ENCODE measurements around the gene VAMP7. TPM values are rescaled to one million over a fixed set of nuclear protein-coding genes. Genes with fewer than 3 reads are reported as not detected.

The VAMP7 gene
- polyA plus RNA-seq, 1 donor (not counting 4 experiments of a cell fraction or from before 2014, with no cell fraction given): 41.5 TPM

- dilution Hi-C loops (cut with MboI; ENCODE audit: extremely low pct_ligation_motif_present, low sequenced_read_pairs): no loop called here
- Histone ChIP-seq H3K4me3 (ENCODE audit: control insufficient read depth in 2 of 3, extremely low read depth in 1 of 3, insufficient read depth in 2 of 3, low read depth in 1 of 3, low read length in 3 of 3) (no peak overlapping the region), H2AFZ (ENCODE audit: control insufficient read depth, low read length) (no peak overlapping the region), H3K9me3 (ENCODE audit: control insufficient read depth, low read depth, low read length) (no peaks in the 10 kb centered on the region), H3K9me1 (ENCODE audit: control insufficient read depth, extremely low read depth, insufficient read depth, low read length) (no peaks in the 10 kb centered on the region), H3K79me2 (ENCODE audit: control insufficient read depth, insufficient read depth, low read length) (peaks cover 20% of the 10 kb centered on the region), H3K27me3 (ENCODE audit: control insufficient read depth, extremely low read depth, insufficient read depth, low read length) (no peaks in the 10 kb centered on the region), H3K4me2 (ENCODE audit: control insufficient read depth, extremely low read depth, insufficient read depth, low read depth, low read length) (no peak overlapping the region), H3K9ac (ENCODE audit: control insufficient read depth, extremely low read depth, insufficient read depth, low read length) (no peak overlapping the region), H3K27ac (ENCODE audit: control insufficient read depth, insufficient read depth, low read length) (no peak overlapping the region), H3K4me1 (ENCODE audit: control insufficient read depth, extremely low read depth, insufficient read depth, low read length) (peaks cover 16% of the 10 kb centered on the region), H4K20me1 (ENCODE audit: control insufficient read depth, extremely low read depth, insufficient read depth, low read length) (no peaks in the 10 kb centered on the region), H3K36me3 (ENCODE audit: control insufficient read depth in 2 of 2, extremely low read depth in 1 of 2, insufficient read depth in 2 of 2, low read length in 2 of 2) (peaks cover 0 to 2% of the 10 kb centered on the region in 2 experiments)
- FAIRE-seq (no peak), DNase-seq (ENCODE audit: low read depth, low spot score) (no peak)
- no peak for TF ChIP-seq CTCF (optimal IDR thresholded peaks at IDR 0.05 in 1 of 3, IDR thresholded peaks at IDR 0.05 in 1 of 3, conservative IDR thresholded peaks at IDR 0.05 in 1 of 3; ENCODE audit: extremely low read depth in 1 of 3, insufficient read depth in 2 of 3, low read length in 3 of 3)
- TF ChIP-seq EZH2 (IDR thresholded peaks at IDR 0.05; ENCODE audit: low read length): no peak
These were observed 5.3 kb downstream of the VAMP7 start for GRCh38 chrX:155886409-155886808.

- TF ChIP-seq EZH2 (IDR thresholded peaks at IDR 0.05; ENCODE audit: low read length) (no peak), CTCF (optimal IDR thresholded peaks at IDR 0.05 in 1 of 3, IDR thresholded peaks at IDR 0.05 in 1 of 3, conservative IDR thresholded peaks at IDR 0.05 in 1 of 3; ENCODE audit: extremely low read depth in 1 of 3, insufficient read depth in 2 of 3, low read length in 3 of 3) (no peak)
- Histone ChIP-seq H3K27ac (ENCODE audit: control insufficient read depth, insufficient read depth, low read length) (no peak overlapping the region), H3K27me3 (ENCODE audit: control insufficient read depth, extremely low read depth, insufficient read depth, low read length) (no peaks in the 10 kb centered on the region), H3K36me3 (ENCODE audit: control insufficient read depth in 2 of 2, extremely low read depth in 1 of 2, insufficient read depth in 2 of 2, low read length in 2 of 2) (peaks cover 0 to 2% of the 10 kb centered on the region in 2 experiments), H4K20me1 (ENCODE audit: control insufficient read depth, extremely low read depth, insufficient read depth, low read length) (no peaks in the 10 kb centered on the region), H3K9ac (ENCODE audit: control insufficient read depth, extremely low read depth, insufficient read depth, low read length) (no peak overlapping the region), H3K9me1 (ENCODE audit: control insufficient read depth, extremely low read depth, insufficient read depth, low read length) (no peaks in the 10 kb centered on the region), H3K4me1 (ENCODE audit: control insufficient read depth, extremely low read depth, insufficient read depth, low read length) (peaks cover 8% of the 10 kb centered on the region), H2AFZ (ENCODE audit: control insufficient read depth, low read length) (no peak overlapping the region), H3K4me3 (ENCODE audit: control insufficient read depth in 2 of 3, extremely low read depth in 1 of 3, insufficient read depth in 2 of 3, low read depth in 1 of 3, low read length in 3 of 3) (no peak overlapping the region), H3K79me2 (ENCODE audit: control insufficient read depth, insufficient read depth, low read length) (peaks cover 4% of the 10 kb centered on the region), H3K4me2 (ENCODE audit: control insufficient read depth, extremely low read depth, insufficient read depth, low read depth, low read length) (peak overlapping the region; percentile 47), H3K9me3 (ENCODE audit: control insufficient read depth, low read depth, low read length) (no peaks in the 10 kb centered on the region)
- peak; percentile 57 for DNase-seq (ENCODE audit: low read depth, low spot score)
- peak; percentile 69 for FAIRE-seq
- dilution Hi-C loops (cut with MboI; ENCODE audit: extremely low pct_ligation_motif_present, low sequenced_read_pairs): no loop called here
These were observed 7.0 kb downstream of the VAMP7 start for GRCh38 chrX:155888139-155888538.

Data from keratinocyte (primary cell).